Measurements from ENCODE around the gene SESN3. TPM values are rescaled to one million over a fixed set of nuclear protein-coding genes. Genes with fewer than 3 reads are reported as not detected.

The SESN3 gene
- total RNA-seq, 1 experiment from 2014 or later, result 1.4 TPM

DNA sequence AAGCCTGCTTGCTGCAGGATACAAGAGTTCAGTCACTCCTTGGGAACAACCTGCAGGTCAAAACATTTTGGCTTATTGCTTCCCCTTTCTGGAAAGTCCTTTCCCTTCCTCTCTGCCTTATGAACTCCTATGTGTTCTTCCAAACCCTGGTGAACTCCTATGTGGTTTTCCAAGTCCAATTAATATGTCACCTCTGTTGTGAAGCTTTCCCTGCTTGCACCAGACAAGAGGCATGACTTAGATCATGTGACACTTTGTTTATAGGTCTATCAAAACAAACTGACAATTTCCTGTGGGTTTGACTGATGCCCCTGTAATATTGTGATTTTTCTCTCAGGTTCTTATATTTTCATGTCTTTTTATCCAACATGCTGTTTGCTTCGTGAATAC, 77.2 kb downstream of the SESN3 start:
- ATAC-seq, result no peak
- H3K36me3 ChIP-seq (ENCODE audit: control insufficient read depth, insufficient read depth, low read length), result no peaks in the 10 kb centered on the region
- ChIA-PET CTCF (interaction anchor here (0.5 to 2.5 kb wide), 4 partner anchors 13 to 585 kb away, joined by 3 to 9 read pairs (median 4); no protein-coding TSS in a partner anchor), POLR2A (no interaction called here)
- H3K27ac ChIP-seq (ENCODE audit: low read length), result no peak overlapping the region
- in situ Hi-C loops (cut with HindIII; ENCODE audit: low pct_unique_long_range_greater_than_20kb, low sequenced_read_pairs), result no loop called here
- DNase-seq (ENCODE audit: low read depth, low spot score), result no peak
- H3K4me3 ChIP-seq (ENCODE audit: low read depth in 2 of 2, low read length in 2 of 2), result no peak overlapping the region
- intact Hi-C loops (cut with micrococcal nuclease; ENCODE audit: unreplicated experiment), result loop anchor here (1.0 to 10.0 kb wide), 2 partner anchors 179 to 610 kb away; partner anchors contain the start of genes CWC15 and KDM4D
- BruUV-seq (replicated peaks), result no TSS peak
- peaks cover 11% of the 10 kb centered on the region for H3K4me1 ChIP-seq (ENCODE audit: control insufficient read depth, insufficient read depth, low read length)
- no peaks in the 10 kb centered on the region for H3K27me3 ChIP-seq (ENCODE audit: control insufficient read depth, insufficient read depth, low read length)
- H3K9me3 ChIP-seq (ENCODE audit: control insufficient read depth, insufficient read depth, low read depth, low read length), result no peaks in the 10 kb centered on the region
- TF ChIP-seq, protein P1, sequence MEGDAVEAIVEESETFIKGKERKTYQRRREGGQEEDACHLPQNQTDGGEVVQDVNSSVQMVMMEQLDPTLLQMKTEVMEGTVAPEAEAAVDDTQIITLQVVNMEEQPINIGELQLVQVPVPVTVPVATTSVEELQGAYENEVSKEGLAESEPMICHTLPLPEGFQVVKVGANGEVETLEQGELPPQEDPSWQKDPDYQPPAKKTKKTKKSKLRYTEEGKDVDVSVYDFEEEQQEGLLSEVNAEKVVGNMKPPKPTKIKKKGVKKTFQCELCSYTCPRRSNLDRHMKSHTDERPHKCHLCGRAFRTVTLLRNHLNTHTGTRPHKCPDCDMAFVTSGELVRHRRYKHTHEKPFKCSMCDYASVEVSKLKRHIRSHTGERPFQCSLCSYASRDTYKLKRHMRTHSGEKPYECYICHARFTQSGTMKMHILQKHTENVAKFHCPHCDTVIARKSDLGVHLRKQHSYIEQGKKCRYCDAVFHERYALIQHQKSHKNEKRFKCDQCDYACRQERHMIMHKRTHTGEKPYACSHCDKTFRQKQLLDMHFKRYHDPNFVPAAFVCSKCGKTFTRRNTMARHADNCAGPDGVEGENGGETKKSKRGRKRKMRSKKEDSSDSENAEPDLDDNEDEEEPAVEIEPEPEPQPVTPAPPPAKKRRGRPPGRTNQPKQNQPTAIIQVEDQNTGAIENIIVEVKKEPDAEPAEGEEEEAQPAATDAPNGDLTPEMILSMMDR (IDR thresholded peaks at IDR 0.05), result no peak
- TF ChIP-seq TCF7L2 (IDR thresholded peaks at IDR 0.05; ENCODE audit: low read depth, low read length) (no peak), SIN3A (IDR thresholded peaks at IDR 0.05; ENCODE audit: borderline replicate concordance, insufficient read depth, low read depth, low read length) (no peak), POLR2AphosphoS5 (IDR thresholded peaks at IDR 0.05; ENCODE audit: low read depth, low read length) (no peak)
- TF ChIP-seq, protein P2, sequence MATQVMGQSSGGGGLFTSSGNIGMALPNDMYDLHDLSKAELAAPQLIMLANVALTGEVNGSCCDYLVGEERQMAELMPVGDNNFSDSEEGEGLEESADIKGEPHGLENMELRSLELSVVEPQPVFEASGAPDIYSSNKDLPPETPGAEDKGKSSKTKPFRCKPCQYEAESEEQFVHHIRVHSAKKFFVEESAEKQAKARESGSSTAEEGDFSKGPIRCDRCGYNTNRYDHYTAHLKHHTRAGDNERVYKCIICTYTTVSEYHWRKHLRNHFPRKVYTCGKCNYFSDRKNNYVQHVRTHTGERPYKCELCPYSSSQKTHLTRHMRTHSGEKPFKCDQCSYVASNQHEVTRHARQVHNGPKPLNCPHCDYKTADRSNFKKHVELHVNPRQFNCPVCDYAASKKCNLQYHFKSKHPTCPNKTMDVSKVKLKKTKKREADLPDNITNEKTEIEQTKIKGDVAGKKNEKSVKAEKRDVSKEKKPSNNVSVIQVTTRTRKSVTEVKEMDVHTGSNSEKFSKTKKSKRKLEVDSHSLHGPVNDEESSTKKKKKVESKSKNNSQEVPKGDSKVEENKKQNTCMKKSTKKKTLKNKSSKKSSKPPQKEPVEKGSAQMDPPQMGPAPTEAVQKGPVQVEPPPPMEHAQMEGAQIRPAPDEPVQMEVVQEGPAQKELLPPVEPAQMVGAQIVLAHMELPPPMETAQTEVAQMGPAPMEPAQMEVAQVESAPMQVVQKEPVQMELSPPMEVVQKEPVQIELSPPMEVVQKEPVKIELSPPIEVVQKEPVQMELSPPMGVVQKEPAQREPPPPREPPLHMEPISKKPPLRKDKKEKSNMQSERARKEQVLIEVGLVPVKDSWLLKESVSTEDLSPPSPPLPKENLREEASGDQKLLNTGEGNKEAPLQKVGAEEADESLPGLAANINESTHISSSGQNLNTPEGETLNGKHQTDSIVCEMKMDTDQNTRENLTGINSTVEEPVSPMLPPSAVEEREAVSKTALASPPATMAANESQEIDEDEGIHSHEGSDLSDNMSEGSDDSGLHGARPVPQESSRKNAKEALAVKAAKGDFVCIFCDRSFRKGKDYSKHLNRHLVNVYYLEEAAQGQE (IDR thresholded peaks at IDR 0.05; ENCODE audit: insufficient read depth in 1 of 2, low read depth in 2 of 2, low read length in 1 of 2), result no peak

DNA sequence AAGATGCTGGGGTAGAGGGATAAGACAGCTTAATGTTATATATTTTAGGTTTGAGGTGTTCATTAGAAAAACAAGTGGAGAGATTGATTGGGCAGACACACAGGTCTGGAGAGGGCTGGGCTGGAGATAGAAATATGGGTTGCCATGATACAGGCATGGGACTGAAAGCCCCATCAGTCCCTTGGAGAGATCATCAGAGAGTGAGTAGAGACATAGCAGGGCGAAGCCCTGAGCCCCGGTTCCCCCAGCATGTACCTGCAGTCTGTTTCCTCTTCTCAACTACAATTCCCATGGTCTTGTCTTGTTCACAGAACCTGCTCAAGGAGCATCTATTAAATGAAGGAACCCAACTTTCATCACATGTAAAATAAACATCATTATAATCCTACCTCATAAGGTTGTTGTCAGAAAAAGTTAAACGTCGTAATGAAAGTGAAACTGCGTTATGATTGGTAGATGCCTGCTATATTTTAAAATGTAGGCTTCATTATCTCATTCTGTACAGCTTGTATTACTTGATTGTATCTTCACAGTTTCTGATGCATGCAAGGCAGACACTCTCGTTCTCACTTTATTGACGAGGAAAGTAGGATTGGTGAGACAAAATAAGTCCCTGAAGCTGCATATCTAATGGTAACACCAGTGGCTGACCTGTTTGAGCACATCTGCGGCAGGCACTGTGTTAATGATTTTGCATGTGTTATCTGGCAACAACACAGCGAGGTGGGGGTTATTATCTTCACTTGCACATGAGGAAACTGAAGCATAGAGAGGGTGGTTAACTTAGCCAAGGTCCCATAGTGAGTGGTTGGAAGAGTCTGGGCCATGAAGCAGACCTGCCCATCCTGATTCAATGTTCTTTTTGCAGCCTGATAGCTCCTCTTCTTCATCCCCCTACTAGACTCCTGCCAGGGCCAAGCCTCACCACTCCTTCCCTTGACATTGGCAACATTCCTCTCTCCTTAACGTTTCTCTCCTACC, 77.8 kb downstream of the SESN3 start:
- Histone ChIP-seq H3K27me3 (ENCODE audit: control insufficient read depth, insufficient read depth, low read length) (no peaks in the 10 kb centered on the region), H3K36me3 (ENCODE audit: control insufficient read depth, insufficient read depth, low read length) (no peaks in the 10 kb centered on the region), H3K9me3 (ENCODE audit: control insufficient read depth, insufficient read depth, low read depth, low read length) (no peaks in the 10 kb centered on the region), H3K4me3 (ENCODE audit: low read depth in 2 of 2, low read length in 2 of 2) (peak overlapping the region; percentile 29 to 51), H3K27ac (ENCODE audit: low read length) (no peak overlapping the region), H3K4me1 (ENCODE audit: control insufficient read depth, insufficient read depth, low read length) (peaks cover 11% of the 10 kb centered on the region)
- BruUV-seq (replicated peaks), result no TSS peak
- no peak for DNase-seq (ENCODE audit: low read depth, low spot score)
- intact Hi-C loops (cut with micrococcal nuclease; ENCODE audit: unreplicated experiment), result loop anchor here (10.0 kb wide), 1 partner anchor 178 kb away; the partner anchor contains the start of genes CWC15 and KDM4D
- in situ Hi-C loops (cut with HindIII; ENCODE audit: low pct_unique_long_range_greater_than_20kb, low sequenced_read_pairs), result no loop called here
- POLR2A ChIA-PET, result no interaction called here
- CTCF ChIA-PET, result interaction anchor here (0.7 to 2.5 kb wide), 4 partner anchors 10 to 1190 kb away, joined by 5 to 9 read pairs (median 6); partner anchors contain the start of gene MAML2
- ATAC-seq, result no peak
- no peak for TF ChIP-seq POLR2AphosphoS5 (IDR thresholded peaks at IDR 0.05; ENCODE audit: low read depth, low read length)
- TF ChIP-seq, protein P2 (IDR thresholded peaks at IDR 0.05; ENCODE audit: insufficient read depth in 1 of 2, low read depth in 2 of 2, low read length in 1 of 2), result no peak
- TF ChIP-seq, protein P1 (IDR thresholded peaks at IDR 0.05), result no peak
- no peak for TF ChIP-seq SIN3A (IDR thresholded peaks at IDR 0.05; ENCODE audit: borderline replicate concordance, insufficient read depth, low read depth, low read length)
